Measurements from ENCODE around the gene MEIOC.

- TF ChIP-seq POLR2AphosphoS5 (IDR thresholded peaks at IDR 0.05): peak; percentile 68 to 80
- TF ChIP-seq CTCF (IDR thresholded peaks at IDR 0.05): no peak
- TF ChIP-seq POLR2A (IDR thresholded peaks at IDR 0.05): peak in 3 of 4 donors; percentile 53 to 76 (median 66)
Observed at GRCh38 chr17:44689477-44690217, 33.4 kb downstream of the MEIOC start, which contains the start of gene CCDC43.
